ENCODE results near the gene TBPL2.
"Not testable (repeated sequence)": the region's sequence is repeated elsewhere in the genome, so short reads cannot be mapped to it uniquely, and the experiment has no call there.

Gene TBPL2

GRCh38 chr14:55440385-55440784 is at the start of gene TBPL2:
TBPL2 (minus strand) TSS chr14:55440616; CDS start chr14:55440449, 167 bp downstream.
- Mint-ChIP-seq H3K4me1 (no peaks in the 10 kb centered on the region), H3K27ac (ENCODE audit: low read depth) (no peak within 1 kb of the TSS), H3K36me3 (ENCODE audit: insufficient read depth) (peaks cover 2% of the 10 kb centered on the region), H3K4me3 (no peak within 1 kb of the TSS), H3K9me3 (no peaks in the 10 kb centered on the region), H3K27me3 (no peaks in the 10 kb centered on the region)
- ATAC-seq (replicated peaks; ENCODE audit: extremely low read depth, poor library complexity, severe bottlenecking) (no peak), DNase-seq (ENCODE audit: low spot score in 2 of 2) (no peak)

DNA sequence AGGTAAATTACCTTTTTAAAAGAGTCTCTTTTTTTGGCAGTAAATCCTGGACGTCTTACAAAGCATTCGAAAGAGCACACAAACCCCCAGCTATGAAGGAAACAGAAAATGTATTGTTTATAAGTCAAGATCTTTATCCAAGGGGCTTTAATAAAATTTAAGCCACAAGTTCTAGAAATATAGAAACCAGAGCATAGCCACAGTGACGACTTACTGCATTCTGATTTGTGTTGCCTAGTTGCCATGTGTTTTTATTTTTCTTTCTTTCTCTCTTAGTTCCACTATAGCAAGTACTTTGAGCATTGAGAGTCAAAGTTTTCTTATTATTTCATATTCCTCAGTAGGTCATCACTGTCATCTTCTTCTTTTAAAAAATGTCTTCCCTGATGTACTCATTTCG is 47.8 kb upstream of the TBPL2 start:
- DNase-seq (ENCODE audit: low spot score in 2 of 2) (no peak), ATAC-seq (replicated peaks; ENCODE audit: extremely low read depth, poor library complexity, severe bottlenecking) (no peak)
- Mint-ChIP-seq H3K4me1 (no peaks in the 10 kb centered on the region), H3K9me3 (no peaks in the 10 kb centered on the region), H3K27ac (ENCODE audit: low read depth) (no peak overlapping the region), H3K4me3 (no peak overlapping the region), H3K36me3 (ENCODE audit: insufficient read depth) (no peaks in the 10 kb centered on the region), H3K27me3 (no peaks in the 10 kb centered on the region)

- ATAC-seq (replicated peaks; ENCODE audit: extremely low read depth, poor library complexity, severe bottlenecking) (no peak), DNase-seq (ENCODE audit: low spot score in 2 of 2) (no peak)
- Mint-ChIP-seq H3K9me3 (no peaks in the 10 kb centered on the region), H3K27me3 (no peaks in the 10 kb centered on the region), H3K4me3 (no peak overlapping the region), H3K27ac (ENCODE audit: low read depth) (no peak overlapping the region), H3K4me1 (no peaks in the 10 kb centered on the region), H3K36me3 (ENCODE audit: insufficient read depth) (no peaks in the 10 kb centered on the region)
These were observed 42.7 kb upstream of the TBPL2 start for GRCh38 chr14:55482936-55483605.

GRCh38 chr14:55481769-55482168 is 41.4 kb upstream of the TBPL2 start:
- Mint-ChIP-seq H3K27ac (ENCODE audit: low read depth) (no peak overlapping the region), H3K9me3 (no peaks in the 10 kb centered on the region), H3K36me3 (ENCODE audit: insufficient read depth) (no peaks in the 10 kb centered on the region), H3K4me1 (no peaks in the 10 kb centered on the region), H3K27me3 (no peaks in the 10 kb centered on the region), H3K4me3 (no peak overlapping the region)
- no peak for DNase-seq (ENCODE audit: low spot score in 2 of 2)
- no peak for ATAC-seq (replicated peaks; ENCODE audit: extremely low read depth, poor library complexity, severe bottlenecking)

GRCh38 chr14:55477680-55478079 is 37.3 kb upstream of the TBPL2 start:
- ATAC-seq (replicated peaks; ENCODE audit: extremely low read depth, poor library complexity, severe bottlenecking) (no peak), DNase-seq (ENCODE audit: low spot score in 2 of 2) (no peak)
- H3K4me3 Mint-ChIP-seq, result no peak overlapping the region
- no peaks in the 10 kb centered on the region for H3K4me1 Mint-ChIP-seq
- no peaks in the 10 kb centered on the region for H3K27me3 Mint-ChIP-seq
- H3K9me3 Mint-ChIP-seq, result no peaks in the 10 kb centered on the region
- H3K27ac Mint-ChIP-seq (ENCODE audit: low read depth), result no peak overlapping the region
- H3K36me3 Mint-ChIP-seq (ENCODE audit: insufficient read depth), result no peaks in the 10 kb centered on the region

- not testable (repeated sequence) for DNase-seq (ENCODE audit: low spot score in 2 of 2); H3K36me3 Mint-ChIP-seq (ENCODE audit: insufficient read depth); H3K9me3 Mint-ChIP-seq; H3K4me1 Mint-ChIP-seq; ATAC-seq (replicated peaks; ENCODE audit: extremely low read depth, poor library complexity, severe bottlenecking); H3K27ac Mint-ChIP-seq (ENCODE audit: low read depth); H3K27me3 Mint-ChIP-seq; H3K4me3 Mint-ChIP-seq
These were observed 36.0 kb upstream of the TBPL2 start for GRCh38 chr14:55476448-55476847.

- Mint-ChIP-seq H3K9me3 (no peaks in the 10 kb centered on the region), H3K4me1 (no peaks in the 10 kb centered on the region), H3K4me3 (no peak overlapping the region), H3K27me3 (peaks cover 17% of the 10 kb centered on the region), H3K27ac (ENCODE audit: low read depth) (no peak overlapping the region), H3K36me3 (ENCODE audit: insufficient read depth) (peaks cover 2% of the 10 kb centered on the region)
- DNase-seq (ENCODE audit: low spot score in 2 of 2) (no peak), ATAC-seq (replicated peaks; ENCODE audit: extremely low read depth, poor library complexity, severe bottlenecking) (no peak)
These were observed 33.4 kb upstream of the TBPL2 start for GRCh38 chr14:55473786-55474185.

- no peaks in the 10 kb centered on the region for H3K4me1 Mint-ChIP-seq
These were observed 29.6 kb upstream of the TBPL2 start for GRCh38 chr14:55470025-55470424.

GRCh38 chr14:55467307-55467706 is 26.9 kb upstream of the TBPL2 start:
- DNase-seq (ENCODE audit: low spot score in 2 of 2), result no peak
- Mint-ChIP-seq H3K4me3 (no peak overlapping the region), H3K4me1 (no peaks in the 10 kb centered on the region)

More at GRCh38 chr14:55470025-55470424, 29.6 kb upstream of the TBPL2 start:
- no peak for DNase-seq (ENCODE audit: low spot score in 2 of 2)
- Mint-ChIP-seq H3K27me3 (peaks cover 26% of the 10 kb centered on the region), H3K36me3 (ENCODE audit: insufficient read depth) (peaks cover 2% of the 10 kb centered on the region), H3K9me3 (no peaks in the 10 kb centered on the region), H3K27ac (ENCODE audit: low read depth) (no peak overlapping the region), H3K4me3 (no peak overlapping the region)
- ATAC-seq (replicated peaks; ENCODE audit: extremely low read depth, poor library complexity, severe bottlenecking), result no peak

DNA sequence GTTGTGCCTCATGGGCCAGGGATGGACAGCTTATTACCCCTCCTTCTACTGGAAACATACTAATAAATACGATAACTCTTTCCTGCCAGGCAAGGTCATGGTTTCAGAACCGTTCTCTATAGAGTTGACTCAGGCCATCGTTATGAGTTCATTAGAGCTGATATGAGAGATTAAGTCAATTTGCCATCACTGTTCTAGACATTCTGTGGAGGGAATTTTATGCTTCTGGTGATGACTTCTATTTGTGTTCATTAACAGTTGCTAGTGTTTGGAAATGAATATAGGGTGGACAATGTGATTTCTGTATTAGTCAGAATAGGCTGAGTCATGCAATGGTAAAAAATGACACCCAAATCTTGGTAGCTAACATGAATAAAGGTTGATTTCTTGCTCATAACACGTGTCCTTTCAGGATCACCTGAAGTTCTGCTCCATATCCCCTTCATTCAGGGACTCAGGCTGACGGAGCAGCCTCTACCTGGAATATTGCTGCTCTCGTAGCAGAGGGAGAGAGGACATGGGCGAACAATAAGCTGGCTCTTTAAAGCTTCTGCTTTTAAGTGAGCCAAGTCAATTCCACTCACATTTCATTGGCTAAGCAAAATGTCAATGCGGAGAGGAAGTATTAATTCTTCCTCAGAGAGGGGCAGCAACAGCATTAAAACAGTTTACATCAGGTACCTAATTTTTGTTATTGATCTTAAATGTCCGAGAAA is 18.5 kb upstream of the TBPL2 start:
- Mint-ChIP-seq H3K27ac (ENCODE audit: low read depth) (no peak overlapping the region), H3K36me3 (ENCODE audit: insufficient read depth) (no peaks in the 10 kb centered on the region), H3K4me1 (peaks cover 6% of the 10 kb centered on the region), H3K9me3 (no peaks in the 10 kb centered on the region), H3K27me3 (peaks cover 13% of the 10 kb centered on the region), H3K4me3 (no peak overlapping the region)
- ATAC-seq (replicated peaks; ENCODE audit: extremely low read depth, poor library complexity, severe bottlenecking) (no peak), DNase-seq (ENCODE audit: low spot score in 2 of 2) (no peak)

More at GRCh38 chr14:55467307-55467706, 26.9 kb upstream of the TBPL2 start:
- Mint-ChIP-seq H3K27ac (ENCODE audit: low read depth) (no peak overlapping the region), H3K9me3 (no peaks in the 10 kb centered on the region), H3K36me3 (ENCODE audit: insufficient read depth) (peaks cover 2% of the 10 kb centered on the region), H3K27me3 (peaks cover 26% of the 10 kb centered on the region)
- no peak for ATAC-seq (replicated peaks; ENCODE audit: extremely low read depth, poor library complexity, severe bottlenecking)

GRCh38 chr14:55457496-55457895 is 17.1 kb upstream of the TBPL2 start:
- no peak overlapping the region for H3K27ac Mint-ChIP-seq (ENCODE audit: low read depth)
- ATAC-seq (replicated peaks; ENCODE audit: extremely low read depth, poor library complexity, severe bottlenecking) (no peak), DNase-seq (ENCODE audit: low spot score in 2 of 2) (no peak)
- H3K9me3 Mint-ChIP-seq, result no peaks in the 10 kb centered on the region
- H3K36me3 Mint-ChIP-seq (ENCODE audit: insufficient read depth), result no peaks in the 10 kb centered on the region
- no peak overlapping the region for H3K4me3 Mint-ChIP-seq
- H3K27me3 Mint-ChIP-seq, result peaks cover 18% of the 10 kb centered on the region
- H3K4me1 Mint-ChIP-seq, result peaks cover 6% of the 10 kb centered on the region

- not testable (repeated sequence) for H3K36me3 Mint-ChIP-seq (ENCODE audit: insufficient read depth); DNase-seq (ENCODE audit: low spot score in 2 of 2); H3K4me1 Mint-ChIP-seq; H3K27ac Mint-ChIP-seq (ENCODE audit: low read depth); H3K4me3 Mint-ChIP-seq; H3K9me3 Mint-ChIP-seq; ATAC-seq (replicated peaks; ENCODE audit: extremely low read depth, poor library complexity, severe bottlenecking)
- peaks cover 18% of the 10 kb centered on the region for H3K27me3 Mint-ChIP-seq
These were observed 16.0 kb upstream of the TBPL2 start for GRCh38 chr14:55456411-55456810.
